HEK293 (cell line): ENCODE data around the gene LILRA6.
A peak's percentile ranks its signal among the peaks of the same experiment; 100 is the strongest.

Experiments used
- CTCF ChIA-PET: fragments of 350-600 bp; formaldehyde crosslinking; extraction: SDS; loops from one replicate; lab custom pipeline; 2021; ENCODE audit warnings: antibody characterized with exemption; lab: Yijun Ruan, JAX
- POLR2A ChIA-PET: fragments of 300-600 bp; formaldehyde crosslinking; extraction: SDS; loops from one replicate; lab custom pipeline; 2020; ENCODE audit warnings: antibody characterized with exemption, inconsistent platforms; lab: Yijun Ruan, JAX
- H3K27ac ChIP-seq: fragments of 200-500 bp; sonication (Bioruptor generic); 2 replicates; pipeline ENCODE4 v1.5.1; 2014; ENCODE audit warnings: low read depth, low read length, control low read depth, inconsistent platforms; ENCODE audit errors: extremely low read depth
- H3K36me3 ChIP-seq, 2 experiments: fragments of 200-500 bp in 1 of 2; sonication (Bioruptor generic) in 1 of 2; 1 replicate in 1 of 2; 2 replicates in 1 of 2; pipeline ENCODE4 v1.5.1; 2014 to 2017; ENCODE audit warnings: inconsistent platforms in 2 of 2, low read length in 2 of 2; ENCODE audit not compliant: control insufficient read depth in 2 of 2, insufficient read depth in 1 of 2
- H3K4me1 ChIP-seq: fragments of 200-500 bp; sonication (Bioruptor generic); 2 replicates; pipeline ENCODE4 v1.5.1; 2014; ENCODE audit warnings: mild to moderate bottlenecking, low read length, inconsistent platforms; ENCODE audit not compliant: control insufficient read depth, insufficient read depth
- H3K4me3 ChIP-seq: 2 replicates; pipeline ENCODE4 v1.5.1; 2011; ENCODE audit warnings: low read depth, mild to moderate bottlenecking, control low read depth, low read length, moderate library complexity
- H3K9me3 ChIP-seq: fragments of 200-500 bp; sonication (Bioruptor generic); 2 replicates; pipeline ENCODE4 v1.5.1; 2014; ENCODE audit warnings: low read depth, low read length, inconsistent platforms; ENCODE audit not compliant: control insufficient read depth, insufficient read depth
- BCL11B ChIP-seq: fragments of 450-650 bp; formaldehyde crosslinking; IDR thresholded peaks from 2 replicates; pipeline ENCODE4 v1.5.1; 2016; ENCODE audit warnings: low read depth, missing biosample characterization, missing genetic modification characterization
- GFI1B ChIP-seq: fragments of 450-650 bp; formaldehyde crosslinking; IDR thresholded peaks from 2 replicates; pipeline ENCODE4 v1.5.1; 2016; ENCODE audit warnings: missing biosample characterization, missing genetic modification characterization
- HOXC10 ChIP-seq: sonication (generic); formaldehyde crosslinking; IDR thresholded peaks from 2 replicates; pipeline ENCODE4 v1.8.1; 2023; ENCODE audit warnings: mild to moderate bottlenecking, missing genetic modification reagents
- SALL2 ChIP-seq: fragments of 450-650 bp; formaldehyde crosslinking; IDR thresholded peaks from 2 replicates; pipeline ENCODE4 v1.5.0; 2017; ENCODE audit warnings: missing biosample characterization, mild to moderate bottlenecking, missing genetic modification characterization, borderline replicate concordance
- SP2 ChIP-seq: fragments of 450-650 bp; formaldehyde crosslinking; IDR thresholded peaks from 2 replicates; pipeline ENCODE4 v1.5.1; 2016; ENCODE audit warnings: missing biosample characterization, missing genetic modification characterization
- YY2 ChIP-seq: fragments of 450-650 bp; formaldehyde crosslinking; IDR thresholded peaks from 2 replicates; pipeline ENCODE4 v1.5.1; 2016; ENCODE audit warnings: missing biosample characterization, missing genetic modification characterization
- ZBTB8A ChIP-seq: fragments of 450-650 bp; formaldehyde crosslinking; IDR thresholded peaks from 2 replicates; pipeline ENCODE4 v1.5.1; 2016; ENCODE audit warnings: missing biosample characterization, missing genetic modification characterization
- ZFHX2 ChIP-seq: fragments of 450-650 bp; formaldehyde crosslinking; conservative IDR thresholded peaks from 2 replicates; pipeline ENCODE4 v1.5.1; 2016; ENCODE audit warnings: missing biosample characterization, missing genetic modification characterization
- ZNF138 ChIP-seq: fragments of 450-650 bp; formaldehyde crosslinking; IDR thresholded peaks from 2 replicates; pipeline ENCODE4 v1.5.1; 2016; ENCODE audit warnings: missing biosample characterization, missing genetic modification characterization, borderline replicate concordance
- ZNF175 ChIP-seq: fragments of 450-650 bp; formaldehyde crosslinking; IDR thresholded peaks from 2 replicates; pipeline ENCODE4 v1.5.1; 2016; ENCODE audit warnings: missing biosample characterization, missing genetic modification characterization
- ZNF239 ChIP-seq: fragments of 450-650 bp; formaldehyde crosslinking; IDR thresholded peaks from 2 replicates; pipeline ENCODE4 v1.5.1; 2016; ENCODE audit warnings: missing biosample characterization, missing genetic modification characterization
- ZNF24 ChIP-seq: fragments of 450-650 bp; formaldehyde crosslinking; IDR thresholded peaks from 2 replicates; pipeline ENCODE4 v1.5.1; 2016; ENCODE audit warnings: missing biosample characterization, missing genetic modification characterization
- ZNF335 ChIP-seq: fragments of 450-650 bp; formaldehyde crosslinking; conservative IDR thresholded peaks from 2 replicates; pipeline ENCODE4 v1.5.1; 2016; ENCODE audit warnings: missing biosample characterization, missing genetic modification characterization
- ZNF416 ChIP-seq: fragments of 450-650 bp; formaldehyde crosslinking; IDR thresholded peaks from 2 replicates; pipeline ENCODE4 v1.5.1; 2016; ENCODE audit warnings: missing biosample characterization, missing genetic modification characterization
- ZNF514 ChIP-seq: fragments of 450-650 bp; formaldehyde crosslinking; IDR thresholded peaks from 2 replicates; pipeline ENCODE4 v1.5.1; 2016; ENCODE audit warnings: missing biosample characterization, missing genetic modification characterization
- ZNF530 ChIP-seq: fragments of 450-650 bp; formaldehyde crosslinking; IDR thresholded peaks from 2 replicates; pipeline ENCODE4 v1.5.1; 2016; ENCODE audit warnings: low read depth, missing biosample characterization, missing genetic modification characterization
- ZNF571 ChIP-seq: fragments of 450-650 bp; formaldehyde crosslinking; IDR thresholded peaks from 2 replicates; pipeline ENCODE4 v1.5.0; 2017; ENCODE audit warnings: missing biosample characterization, missing genetic modification characterization
- ZNF658 ChIP-seq: fragments of 450-650 bp; formaldehyde crosslinking; IDR thresholded peaks from 2 replicates; pipeline ENCODE4; 2016; ENCODE audit warnings: missing biosample characterization, missing genetic modification characterization
- ZNF660 ChIP-seq: fragments of 450-650 bp; IDR thresholded peaks from 2 replicates; pipeline ENCODE4 v1.5.1; 2018; ENCODE audit warnings: missing biosample characterization, mild to moderate bottlenecking, missing genetic modification characterization
- ZNF747 ChIP-seq: fragments of 450-650 bp; formaldehyde crosslinking; IDR thresholded peaks from 2 replicates; pipeline ENCODE4 v1.5.1; 2016; ENCODE audit warnings: missing biosample characterization, missing genetic modification characterization
- TF ChIP-seq, protein P1 (sequence below): fragments of 450-650 bp; formaldehyde crosslinking; IDR thresholded peaks from 2 replicates; pipeline ENCODE4 v1.5.1; 2016; ENCODE audit warnings: missing biosample characterization, missing genetic modification characterization
- TF ChIP-seq, protein P2 (sequence below): fragments of 450-650 bp; formaldehyde crosslinking; optimal IDR thresholded peaks from 2 replicates; pipeline ENCODE3; 2016; ENCODE audit warnings: missing biosample characterization, mild to moderate bottlenecking, missing genetic modification characterization
- TF ChIP-seq, protein P3 (sequence below): fragments of 450-650 bp; formaldehyde crosslinking; IDR thresholded peaks from 2 replicates; pipeline ENCODE4 v1.5.1; 2016; ENCODE audit warnings: missing biosample characterization, missing genetic modification characterization
- TF ChIP-seq, protein P4 (sequence below): fragments of 450-650 bp; formaldehyde crosslinking; IDR thresholded peaks from 2 replicates; pipeline ENCODE4 v1.5.1; 2016; ENCODE audit warnings: missing biosample characterization, missing genetic modification characterization, borderline replicate concordance
- TF ChIP-seq, protein P5 (sequence below): fragments of 450-650 bp; formaldehyde crosslinking; IDR thresholded peaks from 2 replicates; pipeline ENCODE4 v1.5.1; 2016; ENCODE audit warnings: missing biosample characterization, missing genetic modification characterization
- TF ChIP-seq, protein P6 (sequence below): fragments of 450-650 bp; formaldehyde crosslinking; IDR thresholded peaks from 2 replicates; pipeline ENCODE4 v1.5.1; 2016; ENCODE audit warnings: missing biosample characterization, missing genetic modification characterization

Gene LILRA6

DNA sequence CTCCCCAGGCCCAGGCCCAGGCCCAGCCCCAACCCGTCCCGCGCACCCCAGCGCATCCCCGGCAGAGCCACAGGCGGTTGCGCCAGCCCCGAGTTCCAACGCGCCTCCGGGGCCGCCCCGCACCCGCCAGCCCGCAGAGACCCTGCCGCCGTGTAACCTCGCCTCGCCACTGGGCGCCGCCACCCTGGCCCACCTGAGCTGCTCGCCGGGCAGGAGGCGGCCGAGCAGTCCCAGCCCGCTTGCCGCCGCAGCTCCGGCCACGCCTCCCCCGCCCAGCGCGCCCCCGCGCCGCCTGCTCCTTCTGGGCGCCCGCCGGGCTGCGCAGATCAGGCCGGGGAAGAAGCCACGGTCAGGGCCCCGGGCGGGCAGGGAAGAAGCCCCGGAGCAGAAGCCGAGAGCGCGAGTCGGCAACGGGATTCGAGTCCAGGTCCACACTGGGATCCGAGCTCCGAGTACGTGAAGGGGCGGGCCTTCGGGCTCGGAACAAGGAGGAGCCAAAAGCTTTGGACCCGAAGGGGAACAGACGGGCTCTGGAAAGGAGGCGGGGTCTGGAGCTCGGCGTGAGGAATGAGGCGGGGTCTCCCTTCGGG is 53.4 kb downstream of the LILRA6 start, which contains the start of gene MBOAT7:
Gene MBOAT7, minus strand, starts transcription at position 436 of the 590 bp plus-strand sequence. CDS start 1,072 bp downstream, outside the sequence.
- H3K4me1 ChIP-seq, result peaks cover 14% of the 10 kb centered on the region
- H3K36me3 ChIP-seq, result peaks cover 19 to 36% of the 10 kb centered on the region in 2 experiments
- H3K9me3 ChIP-seq, result no peaks in the 10 kb centered on the region
- POLR2A ChIA-PET, result interaction anchor here (0.6 to 6.4 kb wide), 21 partner anchors 11 to 651 kb away, joined by 3 to 241 read pairs (median 4); partner anchors contain the start of genes CNOT3, LENG1, LENG8 and LENG9
- peak within 1 kb of the TSS; percentile 95 for H3K27ac ChIP-seq
- peak within 1 kb of the TSS; percentile 87 for H3K4me3 ChIP-seq
- CTCF ChIA-PET, result interaction anchor here (0.6 to 3.2 kb wide), 15 partner anchors 9 to 306 kb away, joined by 3 to 28 read pairs (median 5); partner anchors contain the start of gene TMC4
- TF ChIP-seq SP2 (no peak), ZNF514 (tag by site-specific recombination) (no peak), YY2 (tag by site-specific recombination) (no peak), ZNF571 (tag by site-specific recombination) (no peak), ZNF747 (tag by site-specific recombination) (no peak), ZNF138 (tag by site-specific recombination) (no peak), ZNF530 (no peak), SALL2 (tag by site-specific recombination) (no peak), HOXC10 (CRISPR knock-in tag) (0 out of 2 replicates have a peak, but pooled peaks have one; percentile 94), ZNF660 (tag by site-specific recombination) (peak; percentile 77), ZNF175 (tag by site-specific recombination) (no peak), ZNF658 (no peak), BCL11B (no peak), ZBTB8A (tag by site-specific recombination) (peak; percentile 89), ZNF335 (tag by site-specific recombination) (peak; percentile 88), ZNF239 (no peak), GFI1B (tag by site-specific recombination) (no peak), ZFHX2 (tag by site-specific recombination) (peak; percentile 71), ZNF416 (tag by site-specific recombination) (no peak), ZNF24 (no peak)
- TF ChIP-seq, protein P1, sequence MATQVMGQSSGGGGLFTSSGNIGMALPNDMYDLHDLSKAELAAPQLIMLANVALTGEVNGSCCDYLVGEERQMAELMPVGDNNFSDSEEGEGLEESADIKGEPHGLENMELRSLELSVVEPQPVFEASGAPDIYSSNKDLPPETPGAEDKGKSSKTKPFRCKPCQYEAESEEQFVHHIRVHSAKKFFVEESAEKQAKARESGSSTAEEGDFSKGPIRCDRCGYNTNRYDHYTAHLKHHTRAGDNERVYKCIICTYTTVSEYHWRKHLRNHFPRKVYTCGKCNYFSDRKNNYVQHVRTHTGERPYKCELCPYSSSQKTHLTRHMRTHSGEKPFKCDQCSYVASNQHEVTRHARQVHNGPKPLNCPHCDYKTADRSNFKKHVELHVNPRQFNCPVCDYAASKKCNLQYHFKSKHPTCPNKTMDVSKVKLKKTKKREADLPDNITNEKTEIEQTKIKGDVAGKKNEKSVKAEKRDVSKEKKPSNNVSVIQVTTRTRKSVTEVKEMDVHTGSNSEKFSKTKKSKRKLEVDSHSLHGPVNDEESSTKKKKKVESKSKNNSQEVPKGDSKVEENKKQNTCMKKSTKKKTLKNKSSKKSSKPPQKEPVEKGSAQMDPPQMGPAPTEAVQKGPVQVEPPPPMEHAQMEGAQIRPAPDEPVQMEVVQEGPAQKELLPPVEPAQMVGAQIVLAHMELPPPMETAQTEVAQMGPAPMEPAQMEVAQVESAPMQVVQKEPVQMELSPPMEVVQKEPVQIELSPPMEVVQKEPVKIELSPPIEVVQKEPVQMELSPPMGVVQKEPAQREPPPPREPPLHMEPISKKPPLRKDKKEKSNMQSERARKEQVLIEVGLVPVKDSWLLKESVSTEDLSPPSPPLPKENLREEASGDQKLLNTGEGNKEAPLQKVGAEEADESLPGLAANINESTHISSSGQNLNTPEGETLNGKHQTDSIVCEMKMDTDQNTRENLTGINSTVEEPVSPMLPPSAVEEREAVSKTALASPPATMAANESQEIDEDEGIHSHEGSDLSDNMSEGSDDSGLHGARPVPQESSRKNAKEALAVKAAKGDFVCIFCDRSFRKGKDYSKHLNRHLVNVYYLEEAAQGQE (tag by site-specific recombination), result no peak
- TF ChIP-seq, protein P2, sequence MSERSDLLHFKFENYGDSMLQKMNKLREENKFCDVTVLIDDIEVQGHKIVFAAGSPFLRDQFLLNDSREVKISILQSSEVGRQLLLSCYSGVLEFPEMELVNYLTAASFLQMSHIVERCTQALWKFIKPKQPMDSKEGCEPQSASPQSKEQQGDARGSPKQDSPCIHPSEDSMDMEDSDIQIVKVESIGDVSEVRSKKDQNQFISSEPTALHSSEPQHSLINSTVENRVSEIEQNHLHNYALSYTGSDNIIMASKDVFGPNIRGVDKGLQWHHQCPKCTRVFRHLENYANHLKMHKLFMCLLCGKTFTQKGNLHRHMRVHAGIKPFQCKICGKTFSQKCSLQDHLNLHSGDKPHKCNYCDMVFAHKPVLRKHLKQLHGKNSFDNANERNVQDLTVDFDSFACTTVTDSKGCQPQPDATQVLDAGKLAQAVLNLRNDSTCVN (tag by site-specific recombination), result peak; percentile 59
- TF ChIP-seq, protein P3, sequence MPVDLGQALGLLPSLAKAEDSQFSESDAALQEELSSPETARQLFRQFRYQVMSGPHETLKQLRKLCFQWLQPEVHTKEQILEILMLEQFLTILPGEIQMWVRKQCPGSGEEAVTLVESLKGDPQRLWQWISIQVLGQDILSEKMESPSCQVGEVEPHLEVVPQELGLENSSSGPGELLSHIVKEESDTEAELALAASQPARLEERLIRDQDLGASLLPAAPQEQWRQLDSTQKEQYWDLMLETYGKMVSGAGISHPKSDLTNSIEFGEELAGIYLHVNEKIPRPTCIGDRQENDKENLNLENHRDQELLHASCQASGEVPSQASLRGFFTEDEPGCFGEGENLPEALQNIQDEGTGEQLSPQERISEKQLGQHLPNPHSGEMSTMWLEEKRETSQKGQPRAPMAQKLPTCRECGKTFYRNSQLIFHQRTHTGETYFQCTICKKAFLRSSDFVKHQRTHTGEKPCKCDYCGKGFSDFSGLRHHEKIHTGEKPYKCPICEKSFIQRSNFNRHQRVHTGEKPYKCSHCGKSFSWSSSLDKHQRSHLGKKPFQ, result no peak
- TF ChIP-seq, protein P4, sequence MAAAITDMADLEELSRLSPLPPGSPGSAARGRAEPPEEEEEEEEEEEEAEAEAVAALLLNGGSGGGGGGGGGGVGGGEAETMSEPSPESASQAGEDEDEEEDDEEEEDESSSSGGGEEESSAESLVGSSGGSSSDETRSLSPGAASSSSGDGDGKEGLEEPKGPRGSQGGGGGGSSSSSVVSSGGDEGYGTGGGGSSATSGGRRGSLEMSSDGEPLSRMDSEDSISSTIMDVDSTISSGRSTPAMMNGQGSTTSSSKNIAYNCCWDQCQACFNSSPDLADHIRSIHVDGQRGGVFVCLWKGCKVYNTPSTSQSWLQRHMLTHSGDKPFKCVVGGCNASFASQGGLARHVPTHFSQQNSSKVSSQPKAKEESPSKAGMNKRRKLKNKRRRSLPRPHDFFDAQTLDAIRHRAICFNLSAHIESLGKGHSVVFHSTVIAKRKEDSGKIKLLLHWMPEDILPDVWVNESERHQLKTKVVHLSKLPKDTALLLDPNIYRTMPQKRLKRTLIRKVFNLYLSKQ (tag by site-specific recombination), result no peak
- TF ChIP-seq, protein P5, sequence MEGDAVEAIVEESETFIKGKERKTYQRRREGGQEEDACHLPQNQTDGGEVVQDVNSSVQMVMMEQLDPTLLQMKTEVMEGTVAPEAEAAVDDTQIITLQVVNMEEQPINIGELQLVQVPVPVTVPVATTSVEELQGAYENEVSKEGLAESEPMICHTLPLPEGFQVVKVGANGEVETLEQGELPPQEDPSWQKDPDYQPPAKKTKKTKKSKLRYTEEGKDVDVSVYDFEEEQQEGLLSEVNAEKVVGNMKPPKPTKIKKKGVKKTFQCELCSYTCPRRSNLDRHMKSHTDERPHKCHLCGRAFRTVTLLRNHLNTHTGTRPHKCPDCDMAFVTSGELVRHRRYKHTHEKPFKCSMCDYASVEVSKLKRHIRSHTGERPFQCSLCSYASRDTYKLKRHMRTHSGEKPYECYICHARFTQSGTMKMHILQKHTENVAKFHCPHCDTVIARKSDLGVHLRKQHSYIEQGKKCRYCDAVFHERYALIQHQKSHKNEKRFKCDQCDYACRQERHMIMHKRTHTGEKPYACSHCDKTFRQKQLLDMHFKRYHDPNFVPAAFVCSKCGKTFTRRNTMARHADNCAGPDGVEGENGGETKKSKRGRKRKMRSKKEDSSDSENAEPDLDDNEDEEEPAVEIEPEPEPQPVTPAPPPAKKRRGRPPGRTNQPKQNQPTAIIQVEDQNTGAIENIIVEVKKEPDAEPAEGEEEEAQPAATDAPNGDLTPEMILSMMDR (tag by site-specific recombination), result 0 out of 2 replicates have a peak, but pooled peaks have one; percentile 37
- TF ChIP-seq, protein P6, sequence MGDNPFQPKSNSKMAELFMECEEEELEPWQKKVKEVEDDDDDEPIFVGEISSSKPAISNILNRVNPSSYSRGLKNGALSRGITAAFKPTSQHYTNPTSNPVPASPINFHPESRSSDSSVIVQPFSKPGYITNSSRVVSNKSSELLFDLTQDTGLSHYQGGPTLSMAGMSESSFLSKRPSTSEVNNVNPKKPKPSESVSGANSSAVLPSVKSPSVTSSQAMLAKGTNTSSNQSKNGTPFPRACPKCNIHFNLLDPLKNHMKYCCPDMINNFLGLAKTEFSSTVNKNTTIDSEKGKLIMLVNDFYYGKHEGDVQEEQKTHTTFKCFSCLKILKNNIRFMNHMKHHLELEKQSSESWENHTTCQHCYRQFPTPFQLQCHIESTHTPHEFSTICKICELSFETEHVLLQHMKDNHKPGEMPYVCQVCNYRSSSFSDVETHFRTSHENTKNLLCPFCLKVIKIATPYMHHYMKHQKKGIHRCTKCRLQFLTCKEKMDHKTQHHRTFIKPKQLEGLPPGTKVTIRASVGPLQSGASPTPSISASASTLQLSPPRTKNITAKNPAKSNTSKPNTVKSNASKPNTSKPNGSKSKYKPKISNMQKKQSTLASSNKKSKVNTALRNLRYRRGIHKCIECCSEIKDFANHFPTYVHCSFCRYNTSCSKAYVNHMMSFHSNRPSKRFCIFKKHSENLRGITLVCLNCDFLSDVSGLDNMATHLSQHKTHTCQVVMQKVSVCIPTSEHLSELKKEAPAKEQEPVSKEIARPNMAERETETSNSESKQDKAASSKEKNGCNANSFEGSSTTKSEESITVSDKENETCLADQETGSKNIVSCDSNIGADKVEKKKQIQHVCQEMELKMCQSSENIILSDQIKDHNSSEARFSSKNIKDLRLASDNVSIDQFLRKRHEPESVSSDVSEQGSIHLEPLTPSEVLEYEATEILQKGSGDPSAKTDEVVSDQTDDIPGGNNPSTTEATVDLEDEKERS (tag by site-specific recombination), result no peak
